Measurements from ENCODE around the gene SLC28A3.

GRCh38 chr9:84229191-84229590, 111.4 kb downstream of the SLC28A3 start:
- TF ChIP-seq POLR2AphosphoS5 (IDR thresholded peaks at IDR 0.05) (no peak), CTCF (IDR thresholded peaks at IDR 0.05) (no peak), POLR2A (IDR thresholded peaks at IDR 0.05) (no peak), EP300 (IDR thresholded peaks at IDR 0.05) (no peak)

Measured in gastroesophageal sphincter (tissue), 3 donors.